HUDEP-2 (cell line): ENCODE results near the gene VWCE.
"Not testable (repeated sequence)": the region's sequence is repeated elsewhere in the genome, so short reads cannot be mapped to it uniquely, and the experiment has no call there.

ENCODE experiments used
- DNase-seq, 76 experiments: peaks; one replicate each; lab custom pipeline; 2025; ENCODE audit not compliant: unreplicated experiment in 76 of 76; lab: John Stamatoyannopoulos, UW

The VWCE gene

GRCh38 chr11:61259363-61259762 is 35.8 kb downstream of the VWCE start:
- no peak for DNase-seq

- no peak for DNase-seq
These were observed 36.6 kb downstream of the VWCE start for GRCh38 chr11:61258546-61258945.

GRCh38 chr11:61256710-61257482 is 38.2 kb downstream of the VWCE start:
- DNase-seq: no peak

GRCh38 chr11:61254403-61255025 is 40.6 kb downstream of the VWCE start:
- DNase-seq: peak in 70 of 76 experiments; percentile 8 to 82 (median 61)

- DNase-seq: not testable (repeated sequence)
These were observed 42.8 kb downstream of the VWCE start for GRCh38 chr11:61252332-61252731.

GRCh38 chr11:61250796-61251765 is 44.0 kb downstream of the VWCE start:
- DNase-seq: not testable (repeated sequence)

DNA sequence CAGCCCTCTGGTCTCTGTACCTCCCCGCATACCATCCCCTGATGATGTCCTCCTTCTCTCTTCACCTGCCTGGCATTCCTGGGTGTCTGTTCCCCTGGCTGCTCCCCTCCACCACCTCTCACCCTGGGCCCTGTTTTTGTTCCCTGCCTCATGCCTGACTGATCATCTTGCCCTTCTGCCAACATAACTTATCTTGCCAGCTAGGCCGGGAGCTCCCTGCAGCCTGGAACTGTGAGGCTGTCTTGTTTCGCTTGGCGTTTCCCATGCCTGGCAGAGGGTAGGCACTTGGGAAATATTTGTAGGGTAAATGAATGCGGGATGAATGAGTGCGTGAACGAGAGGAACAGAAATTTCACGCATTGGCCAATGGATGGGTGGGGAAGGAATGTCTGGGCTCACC is 45.9 kb downstream of the VWCE start:
- not testable (repeated sequence) for DNase-seq

- not testable (repeated sequence) for DNase-seq
These were observed 47.0 kb downstream of the VWCE start for GRCh38 chr11:61248071-61248470.

DNA sequence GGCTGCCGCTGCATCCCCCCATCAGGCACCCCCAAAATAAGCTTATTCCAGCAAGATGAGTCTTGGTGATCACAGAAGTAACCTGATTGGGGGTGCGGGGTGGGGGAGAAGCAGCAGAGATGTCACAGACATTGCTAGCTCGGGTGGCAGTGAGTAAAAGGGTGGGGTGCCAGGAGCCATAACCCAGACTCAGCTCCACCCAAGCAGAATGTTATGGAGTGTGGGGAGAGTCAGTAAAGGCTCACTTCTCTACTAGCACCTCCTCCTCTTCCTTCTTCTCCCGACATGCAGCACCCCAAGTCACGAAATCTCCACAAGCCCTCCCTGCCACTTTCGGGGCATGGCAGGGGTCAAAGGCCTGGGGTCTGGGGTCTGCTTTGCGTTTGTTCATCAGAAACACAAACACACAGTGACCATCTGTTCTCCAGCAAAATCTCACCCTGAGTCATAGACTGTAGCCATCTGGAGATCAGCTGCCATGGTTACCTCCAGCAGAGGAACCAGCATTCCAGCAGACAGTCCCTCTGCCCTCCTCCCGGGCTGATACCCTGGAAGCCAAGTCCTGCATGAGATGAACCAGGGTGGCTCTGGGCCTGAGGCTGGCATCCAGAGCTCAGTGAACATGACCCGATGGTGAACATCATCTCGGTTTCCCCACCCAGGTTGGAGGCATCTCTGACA is 49.7 kb downstream of the VWCE start:
- DNase-seq: not testable (repeated sequence)

GRCh38 chr11:61241526-61241925 is 53.6 kb downstream of the VWCE start:
- not testable (repeated sequence) for DNase-seq

- not testable (repeated sequence) for DNase-seq
These were observed 54.2 kb downstream of the VWCE start, which contains the start of gene PGA5 for GRCh38 chr11:61240875-61241274. Gene PGA5, plus strand, starts transcription at chr11:61241175. Its CDS starts 52 bp downstream, at chr11:61241227.

GRCh38 chr11:61240288-61240687 is 54.8 kb downstream of the VWCE start:
- DNase-seq: not testable (repeated sequence)

DNA sequence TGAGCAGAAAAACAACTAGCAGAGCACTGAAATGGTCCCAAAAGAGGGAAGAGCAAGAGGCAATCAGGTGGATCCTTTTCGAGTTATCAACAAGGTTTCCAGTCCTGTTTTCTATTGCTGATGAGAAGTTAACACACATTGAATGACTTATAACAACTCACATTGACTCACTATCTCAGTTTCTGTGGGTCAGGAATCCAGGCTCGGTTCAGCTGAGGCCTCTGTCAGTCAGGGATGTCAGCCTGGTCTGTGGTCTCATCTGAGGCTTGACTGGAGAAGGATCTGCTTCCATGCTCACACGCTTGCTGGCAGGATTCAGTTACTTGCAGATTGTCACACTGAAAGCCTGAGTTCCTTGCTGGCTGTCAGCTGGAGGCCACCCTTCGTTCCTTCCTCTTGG is 58.0 kb downstream of the VWCE start:
- DNase-seq: not testable (repeated sequence)

- DNase-seq: not testable (repeated sequence)
These were observed 62.5 kb downstream of the VWCE start for GRCh38 chr11:61232548-61233145.

GRCh38 chr11:61231585-61231984 is 63.5 kb downstream of the VWCE start:
- not testable (repeated sequence) for DNase-seq

- DNase-seq: not testable (repeated sequence)
These were observed 64.1 kb downstream of the VWCE start for GRCh38 chr11:61231033-61231432.

DNA sequence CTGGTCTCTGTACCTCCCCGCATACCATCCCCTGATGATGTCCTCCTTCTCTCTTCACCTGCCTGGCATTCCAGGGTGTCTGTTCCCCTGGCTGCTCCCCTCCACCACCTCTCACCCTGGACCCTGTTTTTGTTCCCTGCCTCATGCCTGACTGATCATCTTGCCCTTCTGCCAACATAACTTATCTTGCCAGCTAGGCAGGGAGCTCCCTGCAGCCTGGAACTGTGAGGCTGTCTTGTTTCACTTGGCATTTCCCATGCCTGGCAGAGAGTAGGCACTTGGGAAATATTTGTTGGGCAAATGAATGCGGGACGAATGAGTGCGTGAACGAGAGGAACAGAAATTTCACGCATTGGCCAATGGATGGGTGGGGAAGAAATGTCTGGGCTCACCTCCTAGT is 65.7 kb downstream of the VWCE start:
- DNase-seq: not testable (repeated sequence)

DNA sequence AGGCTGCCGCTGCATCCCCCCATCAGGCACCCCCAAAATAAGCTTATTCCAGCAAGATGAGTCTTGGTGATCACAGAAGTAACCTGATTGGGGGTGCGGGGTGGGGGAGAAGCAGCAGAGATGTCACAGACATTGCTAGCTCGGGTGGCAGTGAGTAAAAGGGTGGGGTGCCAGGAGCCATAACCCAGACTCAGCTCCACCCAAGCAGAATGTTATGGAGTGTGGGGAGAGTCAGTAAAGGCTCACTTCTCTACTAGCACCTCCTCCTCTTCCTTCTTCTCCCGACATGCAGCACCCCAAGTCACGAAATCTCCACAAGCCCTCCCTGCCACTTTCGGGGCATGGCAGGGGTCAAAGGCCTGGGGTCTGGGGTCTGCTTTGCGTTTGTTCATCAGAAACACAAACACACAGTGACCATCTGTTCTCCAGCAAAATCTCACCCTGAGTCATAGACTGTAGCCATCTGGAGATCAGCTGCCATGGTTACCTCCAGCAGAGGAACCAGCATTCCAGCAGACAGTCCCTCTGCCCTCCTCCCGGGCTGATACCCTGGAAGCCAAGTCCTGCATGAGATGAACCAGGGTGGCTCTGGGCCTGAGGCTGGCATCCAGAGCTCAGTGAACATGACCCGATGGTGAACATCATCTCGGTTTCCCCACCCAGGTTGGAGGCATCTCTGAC is 68.5 kb downstream of the VWCE start:
- DNase-seq: not testable (repeated sequence)

DNA sequence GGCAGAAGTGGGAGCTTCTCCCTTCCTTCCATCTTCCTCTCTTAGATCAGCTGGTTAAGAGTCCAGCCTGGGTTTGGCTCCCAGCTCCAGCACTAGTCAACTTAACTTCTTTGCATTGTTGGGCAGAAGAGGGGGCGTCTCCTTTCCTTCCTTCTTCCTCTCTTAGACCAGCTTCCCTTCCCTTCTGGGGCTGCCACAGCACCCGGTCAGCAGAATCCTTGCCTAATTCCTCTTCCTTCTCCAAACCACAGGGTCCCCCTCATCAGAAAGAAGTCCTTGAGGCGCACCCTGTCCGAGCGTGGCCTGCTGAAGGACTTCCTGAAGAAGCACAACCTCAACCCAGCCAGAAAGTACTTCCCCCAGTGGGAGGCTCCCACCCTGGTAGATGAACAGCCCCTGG is 72.4 kb downstream of the VWCE start:
- not testable (repeated sequence) for DNase-seq
